22Rv1 (cell line): ENCODE data around the gene LRBA.

Experiments
- CTCF ChIP-seq: fragments of 450-650 bp; IDR thresholded peaks from 2 replicates; pipeline ENCODE4 v1.5.1; 2017; ENCODE audit warnings: mild to moderate bottlenecking
- ZFX ChIP-seq: fragments of 450-650 bp; IDR thresholded peaks from 2 replicates; pipeline ENCODE4 v1.6.1; 2017; ENCODE audit warnings: antibody characterized with exemption, borderline replicate concordance

- TF ChIP-seq CTCF = no peak
- TF ChIP-seq ZFX = no peak
Measured at GRCh38 chr4:150717952-150718351, 297.1 kb downstream of the LRBA start.
